HEK293 (cell line): ENCODE results near the gene HMX2.

Source experiments
- AEBP2 ChIP-seq: fragments of 450-650 bp; formaldehyde crosslinking; IDR thresholded peaks from 2 replicates; pipeline ENCODE4 v1.5.1; 2016; ENCODE audit warnings: missing biosample characterization, missing genetic modification characterization, borderline replicate concordance
- FEZF1 ChIP-seq: fragments of 450-650 bp; formaldehyde crosslinking; IDR thresholded peaks from 2 replicates; pipeline ENCODE4 v1.5.1; 2016; ENCODE audit warnings: missing biosample characterization, missing genetic modification characterization
- GLIS2 ChIP-seq: fragments of 450-650 bp; formaldehyde crosslinking; IDR thresholded peaks from 2 replicates; pipeline ENCODE4 v1.5.1; 2016; ENCODE audit warnings: missing biosample characterization, missing genetic modification characterization
- HOXC10 ChIP-seq: sonication (generic); formaldehyde crosslinking; IDR thresholded peaks from 2 replicates; pipeline ENCODE4 v1.8.1; 2023; ENCODE audit warnings: mild to moderate bottlenecking, missing genetic modification reagents
- MYNN ChIP-seq: fragments of 450-650 bp; formaldehyde crosslinking; IDR thresholded peaks from 2 replicates; pipeline ENCODE4 v1.5.1; 2016; ENCODE audit warnings: missing biosample characterization, missing genetic modification characterization, borderline replicate concordance
- MZF1 ChIP-seq: fragments of 450-650 bp; formaldehyde crosslinking; IDR thresholded peaks from 2 replicates; pipeline ENCODE4 v1.5.1; 2017; ENCODE audit warnings: missing biosample characterization, missing genetic modification characterization, borderline replicate concordance
- PATZ1 ChIP-seq: fragments of 450-650 bp; formaldehyde crosslinking; IDR thresholded peaks from 2 replicates; pipeline ENCODE4 v1.5.1; 2016; ENCODE audit warnings: missing biosample characterization, missing genetic modification characterization
- PBX3 ChIP-seq: sonication (generic); formaldehyde crosslinking; IDR thresholded peaks from 2 replicates; pipeline ENCODE4 v1.8.1; 2022; ENCODE audit warnings: mild to moderate bottlenecking, moderate library complexity, missing genetic modification reagents
- PRDM1 ChIP-seq: fragments of 450-650 bp; formaldehyde crosslinking; IDR thresholded peaks from 2 replicates; pipeline ENCODE4; 2016; ENCODE audit warnings: missing biosample characterization, missing genetic modification characterization
- SP2 ChIP-seq: fragments of 450-650 bp; formaldehyde crosslinking; IDR thresholded peaks from 2 replicates; pipeline ENCODE4 v1.5.1; 2016; ENCODE audit warnings: missing biosample characterization, missing genetic modification characterization
- WT1 ChIP-seq: fragments of 450-650 bp; formaldehyde crosslinking; IDR thresholded peaks from 2 replicates; pipeline ENCODE4 v1.5.1; 2016; ENCODE audit warnings: missing biosample characterization, missing genetic modification characterization
- ZBTB8A ChIP-seq: fragments of 450-650 bp; formaldehyde crosslinking; IDR thresholded peaks from 2 replicates; pipeline ENCODE4 v1.5.1; 2016; ENCODE audit warnings: missing biosample characterization, missing genetic modification characterization
- ZFP3 ChIP-seq: fragments of 450-650 bp; formaldehyde crosslinking; IDR thresholded peaks from 2 replicates; pipeline ENCODE4 v1.5.1; 2016; ENCODE audit warnings: low read depth, missing biosample characterization, missing genetic modification characterization
- ZFP69B ChIP-seq: fragments of 450-650 bp; formaldehyde crosslinking; IDR thresholded peaks from 2 replicates; pipeline ENCODE4 v1.5.1; 2016; ENCODE audit warnings: missing biosample characterization, missing genetic modification characterization
- ZIC2 ChIP-seq: fragments of 450-650 bp; formaldehyde crosslinking; IDR thresholded peaks from 2 replicates; pipeline ENCODE4 v1.5.1; 2016; ENCODE audit warnings: missing biosample characterization, missing genetic modification characterization
- ZNF114 ChIP-seq: fragments of 450-650 bp; formaldehyde crosslinking; IDR thresholded peaks from 2 replicates; pipeline ENCODE4 v1.5.0; 2017; ENCODE audit warnings: missing biosample characterization, missing genetic modification characterization
- ZNF202 ChIP-seq: fragments of 450-650 bp; formaldehyde crosslinking; IDR thresholded peaks from 2 replicates; pipeline ENCODE4 v1.5.1; 2016; ENCODE audit warnings: missing biosample characterization, missing genetic modification characterization, borderline replicate concordance
- ZNF274 ChIP-seq, 2 experiments: fragments of 200-500 bp in 1 of 2; fragments of 450-650 bp in 1 of 2; sonication (Bioruptor generic) in 1 of 2; formaldehyde crosslinking in 1 of 2; IDR thresholded peaks; 2 replicates each; pipeline versions ENCODE4 v1.5.1 to v1.6.1; 2014 to 2016; ENCODE audit warnings: borderline replicate concordance in 1 of 2, inconsistent platforms in 1 of 2, low read length in 1 of 2, missing biosample characterization in 1 of 2, missing genetic modification characterization in 1 of 2
- ZNF280D ChIP-seq: fragments of 450-650 bp; formaldehyde crosslinking; IDR thresholded peaks from 2 replicates; pipeline ENCODE4 v1.5.1; 2016; ENCODE audit warnings: missing biosample characterization, missing genetic modification characterization
- ZNF302 ChIP-seq: fragments of 450-650 bp; formaldehyde crosslinking; IDR thresholded peaks from 2 replicates; pipeline ENCODE4 v1.5.1; 2016; ENCODE audit warnings: missing biosample characterization, missing genetic modification characterization, low read depth
- ZNF501 ChIP-seq: fragments of 450-650 bp; formaldehyde crosslinking; IDR thresholded peaks from 2 replicates; pipeline ENCODE4 v1.5.1; 2016; ENCODE audit warnings: missing biosample characterization, missing genetic modification characterization
- ZNF510 ChIP-seq: fragments of 450-650 bp; formaldehyde crosslinking; IDR thresholded peaks from 2 replicates; pipeline ENCODE4 v1.5.1; 2018; ENCODE audit warnings: mild to moderate bottlenecking, missing genetic modification characterization, missing biosample characterization; ENCODE audit not compliant: insufficient replicate concordance
- ZNF610 ChIP-seq: fragments of 450-650 bp; formaldehyde crosslinking; IDR thresholded peaks from 2 replicates; pipeline ENCODE4 v1.5.1; 2016; ENCODE audit warnings: missing biosample characterization, missing genetic modification characterization, borderline replicate concordance
- ZNF701 ChIP-seq: fragments of 450-650 bp; formaldehyde crosslinking; IDR thresholded peaks from 2 replicates; pipeline ENCODE4 v1.5.1; 2016; ENCODE audit warnings: missing biosample characterization, missing genetic modification characterization
- ZNF747 ChIP-seq: fragments of 450-650 bp; formaldehyde crosslinking; IDR thresholded peaks from 2 replicates; pipeline ENCODE4 v1.5.1; 2016; ENCODE audit warnings: missing biosample characterization, missing genetic modification characterization
- ZNF76 ChIP-seq: fragments of 450-650 bp; formaldehyde crosslinking; IDR thresholded peaks from 2 replicates; pipeline ENCODE4; 2016; ENCODE audit warnings: low read depth, missing biosample characterization, missing genetic modification characterization, borderline replicate concordance
- ZNF837 ChIP-seq: fragments of 450-650 bp; formaldehyde crosslinking; IDR thresholded peaks from 2 replicates; pipeline ENCODE4 v1.5.1; 2016; ENCODE audit warnings: missing biosample characterization, missing genetic modification characterization
- ZSCAN4 ChIP-seq: fragments of 450-650 bp; formaldehyde crosslinking; IDR thresholded peaks from 2 replicates; pipeline ENCODE4 v1.5.1; 2017; ENCODE audit warnings: missing biosample characterization, missing genetic modification characterization

HMX2 gene

GRCh38 chr10:123135415-123136141 lies 12.4 kb upstream of the HMX2 start, which contains the start of gene HMX3 (continued):
- peak; percentile 65 for TF ChIP-seq PATZ1 (tag by site-specific recombination)
- TF ChIP-seq ZFP69B = no peak
- no peak for TF ChIP-seq ZSCAN4 (tag by site-specific recombination)
- TF ChIP-seq SP2 (tag by site-specific recombination) = peak; percentile 71
- no peak for TF ChIP-seq ZNF610
- TF ChIP-seq ZFP3 (tag by site-specific recombination) = no peak
- no peak for TF ChIP-seq WT1 (tag by site-specific recombination)
- no peak for TF ChIP-seq ZNF510 (tag by site-specific recombination)
- TF ChIP-seq FEZF1 (tag by site-specific recombination) = no peak
- peak; percentile 88 for TF ChIP-seq ZBTB8A (tag by site-specific recombination)
- TF ChIP-seq ZNF837 (tag by site-specific recombination) = no peak
- TF ChIP-seq ZNF747 = no peak
- TF ChIP-seq ZNF274 (IDR thresholded peaks at IDR 0.05; ENCODE audit: low read length) = no peak
- no peak for TF ChIP-seq ZNF274 (tag by site-specific recombination; IDR thresholded peaks at IDR 0.05; ENCODE audit: borderline replicate concordance)
- TF ChIP-seq GLIS2 (tag by site-specific recombination) = peak; percentile 69; the same call in 1 of the 2 replicates
- TF ChIP-seq PBX3 = no peak
- TF ChIP-seq ZNF280D (tag by site-specific recombination) = no peak
- TF ChIP-seq MYNN (tag by site-specific recombination) = no peak
- no peak for TF ChIP-seq MZF1 (tag by site-specific recombination)
- no peak for TF ChIP-seq ZNF302 (tag by site-specific recombination)
- peak; percentile 41; the same call in 1 of the 2 replicates for TF ChIP-seq ZNF501 (tag by site-specific recombination)
- TF ChIP-seq ZNF76 = no peak
- TF ChIP-seq AEBP2 (tag by site-specific recombination) = no peak
- no peak for TF ChIP-seq HOXC10 (CRISPR knock-in tag)
- no peak for TF ChIP-seq ZNF202 (tag by site-specific recombination)
- peak; percentile 30; the same call in 1 of the 2 replicates for TF ChIP-seq ZIC2 (tag by site-specific recombination)
- no peak for TF ChIP-seq ZNF114 (tag by site-specific recombination)
- no peak for TF ChIP-seq ZNF701 (tag by site-specific recombination)
- no peak for TF ChIP-seq PRDM1 (tag by site-specific recombination)
